ENCODE results near the gene PRTFDC1. TPM values are rescaled to one million over a fixed set of nuclear protein-coding genes. Genes with fewer than 3 reads are reported as not detected.
"Not testable (repeated sequence)": the region's sequence is repeated elsewhere in the genome, so short reads cannot be mapped to it uniquely, and the experiment has no call there.

PRTFDC1 gene
- total RNA-seq, 1 donor from 2014 or later: 14.4 TPM

DNA sequence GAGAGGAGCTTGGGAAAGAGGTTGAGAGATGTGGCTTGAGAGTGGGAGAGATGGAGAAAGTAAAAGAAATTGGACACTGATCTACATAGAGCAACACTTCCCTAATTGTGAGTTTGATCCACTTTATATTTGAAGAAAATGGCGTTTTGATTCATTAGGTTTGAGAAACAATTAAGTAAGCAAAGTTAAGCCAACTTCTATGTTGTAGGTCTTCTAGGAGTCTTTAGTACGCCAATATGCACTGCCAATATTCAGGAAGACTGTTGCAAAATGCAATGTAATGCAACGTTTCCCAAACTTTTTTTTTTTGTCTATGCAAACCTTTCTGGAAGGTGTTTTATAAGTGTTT is 7.0 kb upstream of the PRTFDC1 start:
- Mint-ChIP-seq H3K27me3 (ENCODE audit: unreplicated experiment) (peaks cover 1% of the 10 kb centered on the region), H3K4me1 (ENCODE audit: low read depth, unreplicated experiment) (no peaks in the 10 kb centered on the region), H3K27ac (ENCODE audit: unreplicated experiment) (no peak overlapping the region), H3K4me3 (ENCODE audit: unreplicated experiment) (no peak overlapping the region), H3K36me3 (ENCODE audit: unreplicated experiment) (no peaks in the 10 kb centered on the region), H3K9me3 (ENCODE audit: unreplicated experiment) (peaks cover 1% of the 10 kb centered on the region)
- TF ChIP-seq, protein P1, sequence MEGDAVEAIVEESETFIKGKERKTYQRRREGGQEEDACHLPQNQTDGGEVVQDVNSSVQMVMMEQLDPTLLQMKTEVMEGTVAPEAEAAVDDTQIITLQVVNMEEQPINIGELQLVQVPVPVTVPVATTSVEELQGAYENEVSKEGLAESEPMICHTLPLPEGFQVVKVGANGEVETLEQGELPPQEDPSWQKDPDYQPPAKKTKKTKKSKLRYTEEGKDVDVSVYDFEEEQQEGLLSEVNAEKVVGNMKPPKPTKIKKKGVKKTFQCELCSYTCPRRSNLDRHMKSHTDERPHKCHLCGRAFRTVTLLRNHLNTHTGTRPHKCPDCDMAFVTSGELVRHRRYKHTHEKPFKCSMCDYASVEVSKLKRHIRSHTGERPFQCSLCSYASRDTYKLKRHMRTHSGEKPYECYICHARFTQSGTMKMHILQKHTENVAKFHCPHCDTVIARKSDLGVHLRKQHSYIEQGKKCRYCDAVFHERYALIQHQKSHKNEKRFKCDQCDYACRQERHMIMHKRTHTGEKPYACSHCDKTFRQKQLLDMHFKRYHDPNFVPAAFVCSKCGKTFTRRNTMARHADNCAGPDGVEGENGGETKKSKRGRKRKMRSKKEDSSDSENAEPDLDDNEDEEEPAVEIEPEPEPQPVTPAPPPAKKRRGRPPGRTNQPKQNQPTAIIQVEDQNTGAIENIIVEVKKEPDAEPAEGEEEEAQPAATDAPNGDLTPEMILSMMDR (IDR thresholded peaks at IDR 0.05; ENCODE audit: partially characterized antibody, unreplicated experiment): no peak
- DNase-seq: no peak

DNA sequence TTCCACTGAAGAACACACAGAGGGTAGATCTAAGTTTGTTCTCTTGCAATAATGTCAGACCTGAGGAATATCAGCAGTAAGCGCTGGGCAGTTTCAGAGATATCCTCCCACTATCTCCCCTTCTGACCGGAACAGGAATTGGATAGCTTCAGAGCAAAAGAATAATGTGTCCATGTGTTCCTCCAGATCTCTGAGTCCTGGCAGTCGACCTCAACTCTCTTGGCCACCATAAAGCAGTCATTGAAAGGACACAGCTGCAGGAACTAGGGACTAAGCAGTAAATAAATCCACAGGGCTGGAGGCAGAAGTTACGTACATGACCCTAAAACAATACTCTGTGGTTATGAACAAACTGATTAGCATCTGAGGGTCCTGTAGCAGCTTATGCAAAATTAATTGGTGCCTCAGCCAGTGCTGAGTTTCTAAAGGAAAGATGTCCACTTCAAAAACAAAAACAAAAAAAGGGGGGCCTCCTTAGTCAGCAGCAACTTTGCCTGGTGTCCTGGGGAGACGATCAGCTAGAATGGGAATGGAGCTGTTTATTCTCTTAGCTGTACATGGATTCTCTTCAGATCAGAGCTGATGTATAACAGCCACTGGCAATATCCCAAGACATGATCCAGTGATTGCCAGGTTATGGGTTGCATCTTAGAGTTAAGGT is 6.4 kb upstream of the PRTFDC1 start:
- no peak overlapping the region for H3K4me3 Mint-ChIP-seq (ENCODE audit: unreplicated experiment)
- TF ChIP-seq, protein P1 (IDR thresholded peaks at IDR 0.05; ENCODE audit: partially characterized antibody, unreplicated experiment): no peak
- no peak for DNase-seq
- peaks cover 1% of the 10 kb centered on the region for H3K27me3 Mint-ChIP-seq (ENCODE audit: unreplicated experiment)
- peaks cover 3% of the 10 kb centered on the region for H3K9me3 Mint-ChIP-seq (ENCODE audit: unreplicated experiment)
- no peaks in the 10 kb centered on the region for H3K4me1 Mint-ChIP-seq (ENCODE audit: low read depth, unreplicated experiment)
- H3K27ac Mint-ChIP-seq (ENCODE audit: unreplicated experiment): no peak overlapping the region
- no peaks in the 10 kb centered on the region for H3K36me3 Mint-ChIP-seq (ENCODE audit: unreplicated experiment)

DNA sequence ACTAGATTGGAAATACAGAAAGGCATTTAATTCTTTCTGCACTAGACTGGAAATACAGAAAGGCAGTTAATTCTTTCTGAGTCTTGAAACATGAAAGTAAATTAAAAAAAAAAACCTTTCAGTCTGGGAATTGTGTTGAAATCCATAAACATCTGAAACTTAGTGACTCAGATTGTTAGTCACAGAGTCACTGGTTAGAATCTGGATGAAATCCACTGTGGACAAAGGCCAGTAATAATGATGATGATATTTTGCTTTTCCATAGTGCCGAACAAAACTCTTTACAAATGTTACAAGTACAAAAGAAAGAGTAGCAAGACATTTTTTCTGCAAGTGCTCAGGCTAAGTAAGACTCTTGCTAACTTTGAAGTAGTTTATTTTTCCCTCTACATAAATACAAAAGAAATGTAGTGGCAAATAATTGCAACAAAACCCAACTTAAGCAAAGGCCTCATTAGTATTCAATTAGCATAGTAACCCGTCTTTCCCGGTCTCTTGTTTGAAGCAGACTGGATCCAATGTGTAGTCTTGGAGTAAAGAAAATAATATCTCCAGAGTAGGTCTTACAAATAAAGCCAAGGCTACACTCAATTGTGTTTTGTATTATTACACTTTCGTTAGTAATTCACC is 5.8 kb upstream of the PRTFDC1 start:
- H3K4me1 Mint-ChIP-seq (ENCODE audit: low read depth, unreplicated experiment): peaks cover 3% of the 10 kb centered on the region
- peaks cover 4% of the 10 kb centered on the region for H3K27me3 Mint-ChIP-seq (ENCODE audit: unreplicated experiment)
- no peaks in the 10 kb centered on the region for H3K36me3 Mint-ChIP-seq (ENCODE audit: unreplicated experiment)
- H3K9me3 Mint-ChIP-seq (ENCODE audit: unreplicated experiment): peaks cover 9% of the 10 kb centered on the region
- DNase-seq: no peak
- H3K4me3 Mint-ChIP-seq (ENCODE audit: unreplicated experiment): no peak overlapping the region
- TF ChIP-seq, protein P1 (IDR thresholded peaks at IDR 0.05; ENCODE audit: partially characterized antibody, unreplicated experiment): no peak
- no peak overlapping the region for H3K27ac Mint-ChIP-seq (ENCODE audit: unreplicated experiment)

DNA sequence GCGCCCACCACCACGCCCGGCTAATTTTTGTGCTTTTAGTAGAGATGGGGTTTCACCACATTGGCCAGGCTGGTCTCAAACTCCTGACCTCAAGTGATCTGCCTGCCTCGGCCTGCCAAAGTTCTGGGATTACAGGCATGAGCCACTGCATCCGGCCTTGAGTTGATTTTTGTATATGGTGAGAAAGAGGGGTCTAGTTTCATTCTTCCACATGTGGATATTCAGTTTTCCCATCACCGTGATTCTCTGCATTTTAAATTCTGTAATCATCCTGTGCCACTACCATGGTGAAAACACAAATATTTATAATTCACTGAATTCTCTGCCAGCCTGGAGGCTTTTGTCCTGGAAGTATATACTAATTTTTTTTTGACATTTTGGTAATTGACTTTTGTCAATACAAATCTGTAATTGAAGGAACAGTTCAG is 5.2 kb upstream of the PRTFDC1 start:
- H3K9me3 Mint-ChIP-seq (ENCODE audit: unreplicated experiment): peaks cover 10% of the 10 kb centered on the region
- not testable (repeated sequence) for H3K4me1 Mint-ChIP-seq (ENCODE audit: low read depth, unreplicated experiment); H3K27ac Mint-ChIP-seq (ENCODE audit: unreplicated experiment); DNase-seq; H3K36me3 Mint-ChIP-seq (ENCODE audit: unreplicated experiment); H3K27me3 Mint-ChIP-seq (ENCODE audit: unreplicated experiment); H3K4me3 Mint-ChIP-seq (ENCODE audit: unreplicated experiment)

DNA sequence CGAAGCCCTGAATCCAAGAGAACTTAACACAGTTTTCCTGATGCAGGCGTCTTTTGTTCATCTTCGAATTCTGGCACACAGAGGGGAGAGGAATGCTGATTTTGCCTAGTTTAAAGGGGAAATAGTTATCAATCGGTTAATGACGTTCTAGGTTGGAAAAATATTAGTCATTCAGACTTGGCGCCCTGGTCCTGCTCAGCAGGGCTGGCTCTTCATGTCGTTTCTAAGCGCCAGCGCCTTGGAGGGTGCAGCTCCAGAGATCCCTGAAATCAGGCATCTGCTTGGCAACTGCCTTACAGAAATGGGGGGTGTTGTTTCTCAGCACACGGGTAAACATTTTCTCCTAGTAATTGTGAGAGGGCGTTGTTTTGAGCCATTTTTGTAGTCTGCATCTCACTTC is 1.3 kb upstream of the PRTFDC1 start:
- TF ChIP-seq, protein P1 (IDR thresholded peaks at IDR 0.05; ENCODE audit: partially characterized antibody, unreplicated experiment): no peak
- peaks cover 15% of the 10 kb centered on the region for H3K9me3 Mint-ChIP-seq (ENCODE audit: unreplicated experiment)
- no peak for DNase-seq
- H3K27me3 Mint-ChIP-seq (ENCODE audit: unreplicated experiment): peaks cover 6% of the 10 kb centered on the region
- H3K4me3 Mint-ChIP-seq (ENCODE audit: unreplicated experiment): peak overlapping the region; percentile 83
- H3K27ac Mint-ChIP-seq (ENCODE audit: unreplicated experiment): peak overlapping the region; percentile 85
- H3K36me3 Mint-ChIP-seq (ENCODE audit: unreplicated experiment): no peaks in the 10 kb centered on the region
- H3K4me1 Mint-ChIP-seq (ENCODE audit: low read depth, unreplicated experiment): peaks cover 24% of the 10 kb centered on the region

All from glutamatergic neuron (in vitro differentiated cells).